ENCODE results near the gene GAL.
"Not testable (repeated sequence)": the region's sequence is repeated elsewhere in the genome, so short reads cannot be mapped to it uniquely, and the experiment has no call there.

DNA sequence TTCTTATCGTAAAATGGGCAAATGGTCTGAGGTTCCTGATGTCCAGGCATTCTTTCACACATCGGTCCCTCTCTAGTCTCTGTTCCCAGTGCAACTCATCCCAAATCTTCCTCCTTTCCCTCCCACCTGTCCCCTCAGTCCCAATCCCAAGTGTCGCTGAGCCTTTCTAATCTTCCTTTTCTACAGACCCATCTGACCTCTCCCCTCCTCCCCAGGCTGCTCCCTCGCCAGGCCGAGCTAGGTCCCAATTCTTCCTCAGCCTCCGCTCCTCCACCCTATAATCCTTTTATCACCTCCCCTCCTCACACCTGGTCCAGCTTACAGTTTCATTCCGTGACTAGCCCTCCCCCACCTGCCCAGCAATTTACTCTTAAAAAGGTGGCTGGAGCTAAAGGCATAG lies 49.2 kb upstream of the GAL start:
- not testable (repeated sequence) for TF ChIP-seq POLR2A, POLR2AphosphoS5 (IDR thresholded peaks at IDR 0.05)
- TF ChIP-seq, protein P1, sequence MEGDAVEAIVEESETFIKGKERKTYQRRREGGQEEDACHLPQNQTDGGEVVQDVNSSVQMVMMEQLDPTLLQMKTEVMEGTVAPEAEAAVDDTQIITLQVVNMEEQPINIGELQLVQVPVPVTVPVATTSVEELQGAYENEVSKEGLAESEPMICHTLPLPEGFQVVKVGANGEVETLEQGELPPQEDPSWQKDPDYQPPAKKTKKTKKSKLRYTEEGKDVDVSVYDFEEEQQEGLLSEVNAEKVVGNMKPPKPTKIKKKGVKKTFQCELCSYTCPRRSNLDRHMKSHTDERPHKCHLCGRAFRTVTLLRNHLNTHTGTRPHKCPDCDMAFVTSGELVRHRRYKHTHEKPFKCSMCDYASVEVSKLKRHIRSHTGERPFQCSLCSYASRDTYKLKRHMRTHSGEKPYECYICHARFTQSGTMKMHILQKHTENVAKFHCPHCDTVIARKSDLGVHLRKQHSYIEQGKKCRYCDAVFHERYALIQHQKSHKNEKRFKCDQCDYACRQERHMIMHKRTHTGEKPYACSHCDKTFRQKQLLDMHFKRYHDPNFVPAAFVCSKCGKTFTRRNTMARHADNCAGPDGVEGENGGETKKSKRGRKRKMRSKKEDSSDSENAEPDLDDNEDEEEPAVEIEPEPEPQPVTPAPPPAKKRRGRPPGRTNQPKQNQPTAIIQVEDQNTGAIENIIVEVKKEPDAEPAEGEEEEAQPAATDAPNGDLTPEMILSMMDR (IDR thresholded peaks at IDR 0.05) = not testable (repeated sequence)

Data from suprapubic skin (tissue), 4 donors.